ENCODE data around the gene MRTFB.
"Not testable (repeated sequence)": the region's sequence is repeated elsewhere in the genome, so short reads cannot be mapped to it uniquely, and the experiment has no call there.

The MRTFB gene

GRCh38 chr16:14036889-14037288 is 34.2 kb upstream of the MRTFB start:
- DNase-seq (ENCODE audit: low read depth): no peak
- TF ChIP-seq CTCF (IDR thresholded peaks at IDR 0.05; ENCODE audit: low read length, missing control alignments): no peak
- H3K4me3 ChIP-seq (replicated peaks; ENCODE audit: low read depth, low read length): no peak overlapping the region

- TF ChIP-seq CTCF (IDR thresholded peaks at IDR 0.05; ENCODE audit: low read length, missing control alignments): no peak
- DNase-seq (ENCODE audit: low read depth): no peak
- no peak overlapping the region for H3K4me3 ChIP-seq (replicated peaks; ENCODE audit: low read depth, low read length)
Observed at GRCh38 chr16:14037960-14038359, 33.2 kb upstream of the MRTFB start.

DNA sequence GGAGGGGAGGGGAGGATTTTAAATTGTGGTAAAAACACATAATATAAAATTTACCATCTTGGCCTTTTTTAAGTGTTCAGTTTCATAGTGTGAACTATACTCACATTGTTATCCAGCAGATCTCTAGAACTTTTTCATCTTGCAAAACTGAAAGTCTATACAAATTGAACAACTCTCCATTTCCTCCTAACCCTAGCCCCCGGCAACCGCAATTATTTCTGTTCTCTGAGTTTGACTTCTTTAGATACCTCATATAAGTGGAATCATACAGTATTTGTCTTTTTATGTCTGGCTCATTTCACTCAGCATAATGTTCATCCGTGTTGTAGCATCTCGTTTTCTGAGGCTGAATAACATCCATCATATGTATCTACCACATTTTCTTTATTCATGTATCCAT is 30.0 kb upstream of the MRTFB start:
- no peak overlapping the region for H3K4me3 ChIP-seq (replicated peaks; ENCODE audit: low read depth, low read length)
- TF ChIP-seq CTCF (IDR thresholded peaks at IDR 0.05; ENCODE audit: low read length, missing control alignments): no peak
- no peak for DNase-seq (ENCODE audit: low read depth)

DNA sequence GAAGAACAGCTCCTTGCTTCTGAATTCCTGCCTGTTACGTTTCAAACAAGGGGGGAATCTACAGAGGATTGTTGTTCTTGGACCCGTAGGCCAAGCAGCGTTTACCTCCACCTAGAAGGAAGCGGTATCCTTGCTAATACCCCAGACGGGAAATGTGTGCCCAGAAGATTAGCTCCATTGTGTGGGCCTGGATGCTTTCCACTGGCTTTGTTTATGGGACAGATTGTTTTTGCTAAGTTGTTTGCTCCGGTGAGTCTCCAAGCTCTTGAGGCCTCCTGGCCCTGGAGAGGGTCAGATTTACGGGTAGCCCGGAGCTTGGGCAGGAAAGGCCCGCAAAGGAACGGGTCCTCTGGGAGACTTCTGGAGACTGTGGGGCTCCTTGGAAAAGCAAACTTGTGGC is 28.4 kb upstream of the MRTFB start:
- peak; percentile 12 for DNase-seq (ENCODE audit: low read depth)
- no peak overlapping the region for H3K4me3 ChIP-seq (replicated peaks; ENCODE audit: low read depth, low read length)
- TF ChIP-seq CTCF (IDR thresholded peaks at IDR 0.05; ENCODE audit: low read length, missing control alignments): no peak

GRCh38 chr16:14043278-14043677 is 27.8 kb upstream of the MRTFB start:
- DNase-seq (ENCODE audit: low read depth): no peak
- no peak for TF ChIP-seq CTCF (IDR thresholded peaks at IDR 0.05; ENCODE audit: low read length, missing control alignments)
- no peak overlapping the region for H3K4me3 ChIP-seq (replicated peaks; ENCODE audit: low read depth, low read length)

DNA sequence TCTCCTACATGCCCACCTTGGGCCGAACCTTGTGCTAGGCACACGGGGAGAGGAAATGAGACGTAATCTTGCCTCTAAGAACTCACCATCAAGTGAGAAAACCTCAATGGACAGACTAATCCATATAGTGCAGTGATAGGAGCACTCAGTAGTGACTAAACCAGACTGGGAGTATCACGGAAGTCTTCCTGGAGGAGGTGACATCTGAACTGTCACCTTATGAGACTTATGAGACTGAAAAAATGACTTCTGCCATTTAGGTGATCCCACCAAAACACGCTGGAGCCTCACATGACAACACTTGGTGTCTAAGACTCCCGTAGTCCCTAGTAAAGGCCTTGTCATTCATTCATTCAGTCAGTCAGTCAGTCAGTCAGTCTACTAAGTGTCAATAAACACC is 27.3 kb upstream of the MRTFB start:
- TF ChIP-seq CTCF (IDR thresholded peaks at IDR 0.05; ENCODE audit: low read length, missing control alignments): no peak
- no peak overlapping the region for H3K4me3 ChIP-seq (replicated peaks; ENCODE audit: low read depth, low read length)
- DNase-seq (ENCODE audit: low read depth): no peak

- DNase-seq (ENCODE audit: low read depth); H3K4me3 ChIP-seq (replicated peaks; ENCODE audit: low read depth, low read length): not testable (repeated sequence)
Observed at GRCh38 chr16:14047121-14047859, 23.8 kb upstream of the MRTFB start.
